CD4-positive, alpha-beta T cell (primary cell): ENCODE results near the gene SPDYE3. TPM values are rescaled to one million over a fixed set of nuclear protein-coding genes. Genes with fewer than 3 reads are reported as not detected.
"Not testable (repeated sequence)": the region's sequence is repeated elsewhere in the genome, so short reads cannot be mapped to it uniquely, and the experiment has no call there.

Experiments
- ATAC-seq: fragments of 200-7000 bp; cut with Tn5 transposase; one replicate; pipeline ENCODE4 v1.10.0; 2022; ENCODE audit warnings: mild to moderate bottlenecking; ENCODE audit not compliant: poor library complexity
- CTCF ChIA-PET: fragments of 350-600 bp; sonication (Branson Sonifier 250); formaldehyde crosslinking; loops from one replicate; lab custom pipeline; 2021; ENCODE audit warnings: antibody characterized with exemption, inconsistent platforms; lab: Charles Lee
- POLR2A ChIA-PET: fragments of 350-600 bp; sonication (Branson Sonifier 250); formaldehyde crosslinking; loops from one replicate; lab custom pipeline; 2021; ENCODE audit warnings: antibody characterized with exemption, inconsistent platforms; lab: Charles Lee
- DNase-seq, 14 experiments: peaks; one replicate each; pipeline ENCODE4 v3.0.0-alpha.2; 2013 to 2020; ENCODE audit warnings: mixed read lengths in 2 of 14
- H3K27ac ChIP-seq, 2 donors: one replicate each; pipeline versions ENCODE4 v1.5.1 to v1.7.0; 2013; ENCODE audit warnings: low read length in 2 of 2, low read depth in 1 of 2, mild to moderate bottlenecking in 1 of 2
- H3K27me3 ChIP-seq, 2 experiments: 1 replicate in 1 of 2; 2 replicates in 1 of 2; pipeline versions ENCODE4 v1.6.1 to v1.7.0; 2013; ENCODE audit warnings: low read length in 2 of 2, control low read depth in 1 of 2, mild to moderate bottlenecking in 1 of 2, moderate library complexity in 1 of 2; ENCODE audit not compliant: insufficient read depth in 2 of 2, control insufficient read depth in 1 of 2
- H3K36me3 ChIP-seq: one replicate; pipeline ENCODE4 v1.6.1; 2013; ENCODE audit warnings: low read length, control low read depth; ENCODE audit not compliant: insufficient read depth
- H3K4me1 ChIP-seq: one replicate; pipeline ENCODE4 v1.6.1; 2013; ENCODE audit warnings: low read length, control low read depth; ENCODE audit not compliant: insufficient read depth
- H3K4me3 ChIP-seq: one replicate; pipeline ENCODE4 v1.5.1; 2013; ENCODE audit warnings: mild to moderate bottlenecking, low read length, moderate library complexity
- H3K9me3 ChIP-seq, 2 experiments: 1 replicate in 1 of 2; 2 replicates in 1 of 2; pipeline versions ENCODE4 v1.6.1 to v1.7.0; 2013; ENCODE audit warnings: low read length in 2 of 2, mild to moderate bottlenecking in 2 of 2, control low read depth in 1 of 2, moderate library complexity in 1 of 2; ENCODE audit not compliant: control insufficient read depth in 1 of 2, insufficient read depth in 1 of 2
- H3K27ac Mint-ChIP-seq: one replicate; pipeline ENCODE4 v1.8.0; 2020; ENCODE audit warnings: mixed read lengths
- H3K27me3 Mint-ChIP-seq: one replicate; pipeline ENCODE4 v1.8.0; 2021; ENCODE audit warnings: mixed read lengths
- H3K36me3 Mint-ChIP-seq: one replicate; pipeline ENCODE4 v1.8.0; 2021; ENCODE audit warnings: low read depth, mixed read lengths
- H3K4me1 Mint-ChIP-seq: one replicate; pipeline ENCODE4 v1.8.0; 2021; ENCODE audit warnings: low read depth, mixed read lengths
- H3K4me3 Mint-ChIP-seq: one replicate; pipeline ENCODE4 v1.8.0; 2020; ENCODE audit warnings: mild to moderate bottlenecking, mixed read lengths
- H3K9me3 Mint-ChIP-seq: one replicate; pipeline ENCODE4 v1.8.0; 2020; ENCODE audit warnings: mixed read lengths
- intact Hi-C, 2 experiments: fragments of 100-400 bp; cut with DNase I in 1 of 2; cut with micrococcal nuclease in 1 of 2; formaldehyde crosslinking; loops; one replicate each; pipeline versions ENCODE4 v1.15.1 to v1.9.0; 2023 to 2025; cut with DNase I, micrococcal nuclease
- polyA plus RNA-seq, 2 donors: library from polyadenylated mRNA; unstranded; fragments of 120-200 nt; gene quantifications; one replicate each; pipeline ENCODE4 v1.2.1, GENCODE V29; 2013
- total RNA-seq, 174 experiments: library from RNA in 2 of 174; stranded (reverse) in 2 of 174; gene quantifications; one replicate each; pipeline ENCODE4 v1.2.3 and lab custom pipeline; 2021 to 2026

Gene SPDYE3, protein sequence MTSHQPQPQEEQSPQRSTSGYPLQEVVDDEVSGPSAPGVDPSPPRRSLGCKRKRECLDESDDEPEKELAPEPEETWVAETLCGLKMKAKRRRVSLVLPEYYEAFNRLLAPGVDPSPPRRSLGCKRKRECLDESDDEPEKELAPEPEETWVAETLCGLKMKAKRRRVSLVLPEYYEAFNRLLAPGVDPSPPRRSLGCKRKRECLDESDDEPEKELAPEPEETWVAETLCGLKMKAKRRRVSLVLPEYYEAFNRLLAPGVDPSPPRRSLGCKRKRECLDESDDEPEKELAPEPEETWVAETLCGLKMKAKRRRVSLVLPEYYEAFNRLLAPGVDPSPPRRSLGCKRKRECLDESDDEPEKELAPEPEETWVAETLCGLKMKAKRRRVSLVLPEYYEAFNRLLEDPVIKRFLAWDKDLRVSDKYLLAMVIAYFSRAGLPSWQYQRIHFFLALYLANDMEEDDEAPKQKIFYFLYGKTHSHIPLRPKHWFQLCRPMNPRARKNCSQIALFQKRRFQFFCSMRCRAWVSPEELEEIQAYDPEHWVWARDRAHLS
- total RNA-seq = not detected
- polyA plus RNA-seq (2013, experiment 1 of 2) = 5.8 TPM
- 6.5 TPM for polyA plus RNA-seq (2013, experiment 2 of 2)
- 0 to 0.22 (median 0) reads per million in 172 experiments for total RNA-seq (lab: John Stamatoyannopoulos, UW)

DNA sequence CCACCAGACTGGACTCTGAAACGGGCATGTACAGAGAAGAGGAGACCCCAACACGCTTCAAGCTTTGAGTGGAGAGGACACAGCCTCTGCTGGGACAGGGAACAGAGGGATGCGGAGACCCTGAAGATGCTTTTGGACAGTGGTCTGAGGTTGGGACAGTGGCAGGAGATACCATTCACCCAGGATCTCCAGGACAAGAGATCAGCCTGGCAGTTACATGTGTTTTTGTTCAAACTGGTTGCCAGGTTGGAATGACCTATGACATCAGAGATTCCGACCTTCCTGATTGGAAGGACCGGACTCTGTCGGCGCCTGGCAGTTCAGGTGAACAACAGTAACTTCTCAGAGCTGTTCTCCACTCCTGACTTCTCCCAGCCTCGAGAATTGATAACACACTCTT is at the start of gene SPDYE3:
SPDYE3 (plus strand) TSS at position 301 of the 400 bp plus-strand sequence. CDS start 184 bp downstream, outside the sequence.
- H3K27me3 ChIP-seq, H3K27ac ChIP-seq, H3K27me3 Mint-ChIP-seq, H3K27ac Mint-ChIP-seq, ATAC-seq, POLR2A ChIA-PET, H3K4me1 ChIP-seq, H3K9me3 Mint-ChIP-seq, DNase-seq, H3K9me3 ChIP-seq, H3K4me1 Mint-ChIP-seq, H3K4me3 ChIP-seq, intact Hi-C loops, CTCF ChIA-PET, H3K4me3 Mint-ChIP-seq, H3K36me3 ChIP-seq: not testable (repeated sequence)
- peaks cover 10% of the 10 kb centered on the region for H3K36me3 Mint-ChIP-seq

DNA sequence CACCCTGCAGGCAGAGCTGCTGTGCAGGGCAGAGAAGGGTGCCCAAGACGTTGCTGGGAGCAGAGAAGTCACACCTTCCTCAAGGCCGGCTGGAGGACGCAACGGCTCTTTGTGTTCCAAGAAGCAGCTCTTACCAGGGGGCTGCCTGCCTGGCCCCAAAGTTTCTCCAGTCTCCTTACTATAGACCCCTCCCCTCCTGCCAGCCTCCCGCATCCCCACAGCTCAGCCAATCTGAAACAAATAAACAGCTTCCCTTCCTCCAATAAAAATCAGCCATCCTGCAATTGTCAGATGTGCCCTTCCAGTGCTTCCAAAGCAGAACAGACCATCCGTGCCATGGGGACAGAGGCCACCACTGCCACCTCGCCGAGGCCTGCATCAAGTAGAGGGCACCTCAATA is 47.5 kb upstream of the SPDYE3 start:
- CTCF ChIA-PET, H3K27me3 Mint-ChIP-seq, intact Hi-C loops, H3K4me1 ChIP-seq, H3K36me3 ChIP-seq, H3K9me3 Mint-ChIP-seq, H3K27ac Mint-ChIP-seq, H3K4me3 ChIP-seq, H3K27ac ChIP-seq, H3K4me3 Mint-ChIP-seq, ATAC-seq, POLR2A ChIA-PET, H3K27me3 ChIP-seq, H3K36me3 Mint-ChIP-seq, H3K4me1 Mint-ChIP-seq, H3K9me3 ChIP-seq, DNase-seq: not testable (repeated sequence)

DNA sequence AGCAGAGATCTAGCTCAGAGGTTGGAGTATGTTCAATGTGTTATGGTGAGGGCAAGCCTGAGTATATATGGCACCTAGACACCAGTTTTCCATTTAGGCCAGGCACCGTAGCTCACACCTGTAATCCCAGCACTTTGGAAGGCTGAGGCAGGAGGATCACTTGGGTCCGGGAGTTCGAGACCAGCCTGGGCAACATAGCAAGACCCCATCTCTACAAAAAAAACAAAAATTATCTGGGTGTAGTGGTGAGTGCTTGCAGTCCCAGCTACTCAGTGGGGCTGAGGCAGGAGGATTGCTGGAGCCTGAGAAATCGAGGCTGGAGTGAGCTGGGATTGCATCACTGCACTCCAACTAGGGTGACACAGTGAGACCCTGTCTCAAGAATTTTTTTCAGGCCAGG is 44.6 kb upstream of the SPDYE3 start:
- H3K27me3 Mint-ChIP-seq, H3K27ac Mint-ChIP-seq, CTCF ChIA-PET, intact Hi-C loops, H3K4me3 ChIP-seq, H3K36me3 Mint-ChIP-seq, H3K27ac ChIP-seq, H3K36me3 ChIP-seq, H3K4me1 ChIP-seq, H3K9me3 ChIP-seq, H3K4me1 Mint-ChIP-seq, H3K4me3 Mint-ChIP-seq, H3K27me3 ChIP-seq, ATAC-seq, H3K9me3 Mint-ChIP-seq, DNase-seq, POLR2A ChIA-PET: not testable (repeated sequence)

DNA sequence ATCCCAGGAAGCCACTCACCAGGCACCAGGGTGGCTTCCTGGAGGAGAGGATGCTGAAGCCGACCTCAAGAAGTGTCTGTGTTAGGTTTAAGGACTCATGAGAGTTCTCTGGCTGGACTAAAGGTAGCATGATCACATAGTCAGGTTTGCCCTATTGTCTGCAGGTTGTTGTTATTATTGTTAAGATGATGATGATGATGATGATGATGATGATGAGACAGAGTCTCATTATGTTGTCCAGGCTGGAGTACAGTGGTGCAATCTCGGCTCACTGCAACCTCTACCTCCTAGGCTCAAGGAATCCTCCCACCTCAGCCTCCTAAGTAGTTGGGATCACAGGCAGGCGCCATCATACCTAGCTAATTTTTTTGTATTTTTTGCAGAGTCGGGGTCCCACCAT is 43.3 kb upstream of the SPDYE3 start:
- ATAC-seq, H3K27ac ChIP-seq, H3K36me3 Mint-ChIP-seq, H3K4me1 ChIP-seq, H3K4me1 Mint-ChIP-seq, H3K4me3 Mint-ChIP-seq, POLR2A ChIA-PET, DNase-seq, H3K36me3 ChIP-seq, H3K27me3 Mint-ChIP-seq, intact Hi-C loops, H3K9me3 Mint-ChIP-seq, H3K27ac Mint-ChIP-seq, H3K27me3 ChIP-seq, H3K4me3 ChIP-seq, H3K9me3 ChIP-seq: not testable (repeated sequence)
- CTCF ChIA-PET = interaction anchor here (0.6 kb wide), 1 partner anchor 53 kb away, joined by 3 read pairs; no protein-coding TSS in a partner anchor

DNA sequence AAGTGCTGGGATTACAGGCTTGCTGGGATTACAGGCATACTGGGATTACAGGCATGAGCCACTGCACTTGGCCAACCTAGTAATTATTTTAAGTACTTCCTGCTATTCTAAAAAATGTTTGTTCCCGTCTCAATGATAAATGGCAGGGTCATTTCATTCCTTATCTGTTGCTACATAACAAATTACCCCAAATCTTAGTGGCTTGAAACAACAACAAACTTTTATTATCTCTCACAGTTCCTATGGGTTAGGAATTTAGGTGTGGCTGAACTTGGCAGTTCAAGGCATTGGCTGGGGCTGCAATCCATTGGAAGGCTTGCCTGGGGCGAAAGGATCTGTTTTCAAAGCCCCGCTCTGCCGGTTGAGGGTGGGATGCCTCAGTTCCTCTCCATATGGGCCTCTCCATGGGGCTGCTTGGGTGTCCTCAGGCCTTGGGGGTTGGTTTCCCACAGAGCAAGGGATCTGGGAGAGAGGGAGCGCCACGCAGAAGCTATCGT is 42.8 kb upstream of the SPDYE3 start:
- H3K27ac Mint-ChIP-seq, H3K4me1 ChIP-seq, POLR2A ChIA-PET, H3K27me3 Mint-ChIP-seq, H3K36me3 ChIP-seq, intact Hi-C loops, ATAC-seq, H3K4me3 ChIP-seq, H3K4me3 Mint-ChIP-seq, H3K9me3 ChIP-seq, H3K9me3 Mint-ChIP-seq, H3K36me3 Mint-ChIP-seq, H3K4me1 Mint-ChIP-seq, DNase-seq, H3K27ac ChIP-seq, H3K27me3 ChIP-seq: not testable (repeated sequence)
- CTCF ChIA-PET = interaction anchor here (0.6 kb wide), 1 partner anchor 52 kb away, joined by 3 read pairs; no protein-coding TSS in a partner anchor

GRCh38 chr7:100265851-100266250 is 41.7 kb upstream of the SPDYE3 start:
- H3K27me3 Mint-ChIP-seq, H3K4me1 Mint-ChIP-seq, H3K4me3 Mint-ChIP-seq: not testable (repeated sequence)

More at GRCh38 chr7:100265851-100266250, 41.7 kb upstream of the SPDYE3 start:
- H3K36me3 ChIP-seq, ATAC-seq, H3K27me3 ChIP-seq, CTCF ChIA-PET, H3K9me3 ChIP-seq, POLR2A ChIA-PET, H3K27ac Mint-ChIP-seq, DNase-seq, H3K36me3 Mint-ChIP-seq, H3K4me3 ChIP-seq, H3K4me1 ChIP-seq, intact Hi-C loops, H3K27ac ChIP-seq, H3K9me3 Mint-ChIP-seq: not testable (repeated sequence)
